Measurements from ENCODE around the gene RALB. TPM values are rescaled to one million over a fixed set of nuclear protein-coding genes. Genes with fewer than 3 reads are reported as not detected.

RALB gene
- total RNA-seq, 1 experiment from 2014 or later, result 17.1 TPM

DNA sequence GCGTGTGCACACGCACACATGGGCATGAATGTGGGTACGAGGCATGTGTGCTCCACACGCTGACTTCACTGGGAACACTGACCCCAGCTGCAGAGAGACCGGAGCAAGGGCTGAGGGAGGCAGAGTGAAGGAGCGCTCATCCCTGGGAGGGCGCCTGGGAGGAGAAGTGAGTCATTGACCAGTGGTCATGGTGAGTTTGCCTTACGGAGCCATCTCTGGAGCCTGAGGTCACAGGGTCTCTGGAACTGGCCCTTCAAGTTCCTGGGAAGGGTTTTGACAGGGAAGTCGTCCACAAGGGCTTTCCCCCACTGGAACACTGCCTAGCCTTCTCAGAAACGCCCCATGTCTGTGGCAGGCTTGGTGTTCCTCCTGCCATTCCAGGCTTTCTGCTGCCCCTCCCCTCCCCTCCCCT lies 15.2 kb upstream of the RALB start (continued):
- TF ChIP-seq, protein P1, sequence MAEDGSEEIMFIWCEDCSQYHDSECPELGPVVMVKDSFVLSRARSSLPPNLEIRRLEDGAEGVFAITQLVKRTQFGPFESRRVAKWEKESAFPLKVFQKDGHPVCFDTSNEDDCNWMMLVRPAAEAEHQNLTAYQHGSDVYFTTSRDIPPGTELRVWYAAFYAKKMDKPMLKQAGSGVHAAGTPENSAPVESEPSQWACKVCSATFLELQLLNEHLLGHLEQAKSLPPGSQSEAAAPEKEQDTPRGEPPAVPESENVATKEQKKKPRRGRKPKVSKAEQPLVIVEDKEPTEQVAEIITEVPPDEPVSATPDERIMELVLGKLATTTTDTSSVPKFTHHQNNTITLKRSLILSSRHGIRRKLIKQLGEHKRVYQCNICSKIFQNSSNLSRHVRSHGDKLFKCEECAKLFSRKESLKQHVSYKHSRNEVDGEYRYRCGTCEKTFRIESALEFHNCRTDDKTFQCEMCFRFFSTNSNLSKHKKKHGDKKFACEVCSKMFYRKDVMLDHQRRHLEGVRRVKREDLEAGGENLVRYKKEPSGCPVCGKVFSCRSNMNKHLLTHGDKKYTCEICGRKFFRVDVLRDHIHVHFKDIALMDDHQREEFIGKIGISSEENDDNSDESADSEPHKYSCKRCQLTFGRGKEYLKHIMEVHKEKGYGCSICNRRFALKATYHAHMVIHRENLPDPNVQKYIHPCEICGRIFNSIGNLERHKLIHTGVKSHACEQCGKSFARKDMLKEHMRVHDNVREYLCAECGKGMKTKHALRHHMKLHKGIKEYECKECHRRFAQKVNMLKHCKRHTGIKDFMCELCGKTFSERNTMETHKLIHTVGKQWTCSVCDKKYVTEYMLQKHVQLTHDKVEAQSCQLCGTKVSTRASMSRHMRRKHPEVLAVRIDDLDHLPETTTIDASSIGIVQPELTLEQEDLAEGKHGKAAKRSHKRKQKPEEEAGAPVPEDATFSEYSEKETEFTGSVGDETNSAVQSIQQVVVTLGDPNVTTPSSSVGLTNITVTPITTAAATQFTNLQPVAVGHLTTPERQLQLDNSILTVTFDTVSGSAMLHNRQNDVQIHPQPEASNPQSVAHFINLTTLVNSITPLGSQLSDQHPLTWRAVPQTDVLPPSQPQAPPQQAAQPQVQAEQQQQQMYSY (CRISPR knock-in tag; IDR thresholded peaks at IDR 0.05), result no peak
- TF ChIP-seq ZNF317 (CRISPR knock-in tag; IDR thresholded peaks at IDR 0.05; ENCODE audit: borderline replicate concordance, low read depth) (no peak), TCF7 (CRISPR knock-in tag; IDR thresholded peaks at IDR 0.05; ENCODE audit: low read depth) (no peak)
- TF ChIP-seq, protein P2, sequence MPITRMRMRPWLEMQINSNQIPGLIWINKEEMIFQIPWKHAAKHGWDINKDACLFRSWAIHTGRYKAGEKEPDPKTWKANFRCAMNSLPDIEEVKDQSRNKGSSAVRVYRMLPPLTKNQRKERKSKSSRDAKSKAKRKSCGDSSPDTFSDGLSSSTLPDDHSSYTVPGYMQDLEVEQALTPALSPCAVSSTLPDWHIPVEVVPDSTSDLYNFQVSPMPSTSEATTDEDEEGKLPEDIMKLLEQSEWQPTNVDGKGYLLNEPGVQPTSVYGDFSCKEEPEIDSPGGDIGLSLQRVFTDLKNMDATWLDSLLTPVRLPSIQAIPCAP (CRISPR knock-in tag; IDR thresholded peaks at IDR 0.05), result no peak

DNA sequence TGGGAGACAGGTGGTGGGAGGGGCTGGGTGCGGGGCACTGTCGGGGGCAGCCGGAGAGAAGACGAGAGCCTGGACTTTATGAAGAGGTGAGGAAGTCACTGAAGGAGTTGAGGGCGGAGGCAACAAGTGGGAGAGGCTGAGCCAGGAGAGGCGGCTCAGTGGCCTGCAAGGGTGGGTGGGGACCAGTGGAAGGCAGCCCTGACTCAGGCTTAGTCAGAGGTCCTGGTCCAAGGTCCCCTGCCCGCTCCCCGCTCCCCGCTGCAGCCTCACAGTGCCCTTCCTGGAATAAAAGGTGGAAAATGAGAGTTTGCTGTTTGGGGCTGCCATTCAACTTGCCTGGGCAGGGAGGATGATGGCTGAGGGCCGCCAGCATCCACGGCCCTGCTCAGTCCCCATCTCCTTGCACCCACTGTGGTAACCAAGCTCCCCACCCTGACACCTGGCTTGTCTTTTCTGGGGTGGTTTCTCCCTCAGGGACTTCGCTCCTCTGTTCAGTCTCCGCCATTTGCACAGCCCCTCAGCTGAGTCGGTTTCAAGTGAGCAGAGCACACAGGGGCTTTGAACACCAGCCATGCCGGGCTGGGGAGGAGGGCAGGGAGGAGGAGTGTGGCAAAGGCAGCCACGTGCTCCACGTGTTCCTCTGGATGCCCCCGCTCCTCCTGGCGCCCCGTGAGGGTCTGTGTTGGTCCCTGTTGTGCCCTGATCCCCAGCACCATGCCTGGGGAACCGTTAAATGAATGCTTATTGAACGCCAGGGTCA lies 13.7 kb upstream of the RALB start:
- H3K27ac Mint-ChIP-seq, result no peak overlapping the region; the same call in 1 of the 2 replicates
- TF ChIP-seq, protein P3, sequence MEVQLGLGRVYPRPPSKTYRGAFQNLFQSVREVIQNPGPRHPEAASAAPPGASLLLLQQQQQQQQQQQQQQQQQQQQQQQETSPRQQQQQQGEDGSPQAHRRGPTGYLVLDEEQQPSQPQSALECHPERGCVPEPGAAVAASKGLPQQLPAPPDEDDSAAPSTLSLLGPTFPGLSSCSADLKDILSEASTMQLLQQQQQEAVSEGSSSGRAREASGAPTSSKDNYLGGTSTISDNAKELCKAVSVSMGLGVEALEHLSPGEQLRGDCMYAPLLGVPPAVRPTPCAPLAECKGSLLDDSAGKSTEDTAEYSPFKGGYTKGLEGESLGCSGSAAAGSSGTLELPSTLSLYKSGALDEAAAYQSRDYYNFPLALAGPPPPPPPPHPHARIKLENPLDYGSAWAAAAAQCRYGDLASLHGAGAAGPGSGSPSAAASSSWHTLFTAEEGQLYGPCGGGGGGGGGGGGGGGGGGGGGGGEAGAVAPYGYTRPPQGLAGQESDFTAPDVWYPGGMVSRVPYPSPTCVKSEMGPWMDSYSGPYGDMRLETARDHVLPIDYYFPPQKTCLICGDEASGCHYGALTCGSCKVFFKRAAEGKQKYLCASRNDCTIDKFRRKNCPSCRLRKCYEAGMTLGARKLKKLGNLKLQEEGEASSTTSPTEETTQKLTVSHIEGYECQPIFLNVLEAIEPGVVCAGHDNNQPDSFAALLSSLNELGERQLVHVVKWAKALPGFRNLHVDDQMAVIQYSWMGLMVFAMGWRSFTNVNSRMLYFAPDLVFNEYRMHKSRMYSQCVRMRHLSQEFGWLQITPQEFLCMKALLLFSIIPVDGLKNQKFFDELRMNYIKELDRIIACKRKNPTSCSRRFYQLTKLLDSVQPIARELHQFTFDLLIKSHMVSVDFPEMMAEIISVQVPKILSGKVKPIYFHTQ (CRISPR knock-in tag; IDR thresholded peaks at IDR 0.05), result no peak
- peak; percentile 69; the same call in 1 of the 2 replicates for TF ChIP-seq ZNF263 (CRISPR knock-in tag; IDR thresholded peaks at IDR 0.05; ENCODE audit: low read depth)
- no peak overlapping the region for H3K4me3 Mint-ChIP-seq
- H3K27me3 Mint-ChIP-seq (ENCODE audit: low read depth), result peaks cover 18% of the 10 kb centered on the region
- peaks cover 23% of the 10 kb centered on the region for H3K4me1 Mint-ChIP-seq
- DNase-seq (ENCODE audit: low spot score), result no peak
- ChIA-PET CTCF (interaction anchor here (1.0 to 1.5 kb wide), 3 partner anchors 14 to 53 kb away, joined by 3 to 4 read pairs (median 3); partner anchors contain the start of gene RALB), POLR2A (no interaction called here)
- ATAC-seq, result no peak; the same call in 1 of the 2 replicates
- H3K36me3 Mint-ChIP-seq, result no peaks in the 10 kb centered on the region
- H3K9me3 Mint-ChIP-seq, result peaks cover 7% of the 10 kb centered on the region

DNA sequence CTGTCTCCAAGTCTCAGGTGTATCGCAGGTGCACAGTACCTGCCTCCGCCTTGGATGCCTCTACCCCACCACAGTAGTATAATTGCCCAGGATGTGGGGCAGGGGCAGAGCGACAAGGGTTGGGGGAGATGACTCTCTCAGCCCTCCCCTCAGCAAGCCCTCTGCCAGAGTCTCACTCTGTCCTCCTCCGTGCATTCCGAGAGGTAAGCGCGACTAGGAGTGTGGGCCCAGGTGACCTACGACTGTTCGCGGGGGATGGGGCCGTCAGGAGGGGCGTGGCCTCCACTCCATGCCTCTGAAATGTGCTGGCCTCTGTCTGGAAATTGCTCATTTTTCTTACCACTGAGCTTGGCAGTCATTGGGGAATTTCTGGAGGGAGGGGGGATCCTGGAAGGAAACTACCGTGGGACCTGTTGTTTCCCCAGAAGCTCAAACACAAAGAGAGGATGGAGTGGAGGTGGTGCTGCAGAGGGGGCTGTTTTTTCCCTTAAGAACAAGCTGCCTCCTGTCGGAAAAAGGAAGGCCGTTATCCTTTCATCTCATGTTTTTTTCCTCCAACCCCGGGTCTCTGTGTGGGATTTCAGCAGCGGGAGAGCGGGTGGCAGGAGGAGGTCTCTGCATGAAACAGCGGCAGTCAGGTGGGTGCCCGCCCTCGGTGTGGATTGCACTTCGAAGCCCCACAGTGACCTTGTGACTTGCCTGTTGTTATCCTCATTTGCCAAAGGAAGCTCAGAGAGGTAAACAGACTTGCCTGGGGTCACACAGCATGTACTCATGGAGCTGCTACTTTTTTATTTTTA lies 13.0 kb upstream of the RALB start:
- Mint-ChIP-seq H3K36me3 (no peaks in the 10 kb centered on the region), H3K4me1 (peaks cover 24% of the 10 kb centered on the region), H3K27ac (no peak overlapping the region), H3K27me3 (ENCODE audit: low read depth) (peaks cover 18% of the 10 kb centered on the region), H3K9me3 (peaks cover 8% of the 10 kb centered on the region), H3K4me3 (no peak overlapping the region)
- CTCF ChIA-PET, result interaction anchor here (0.9 to 1.2 kb wide), 4 partner anchors 13 to 52 kb away, joined by 3 read pairs; partner anchors contain the start of genes RALB and TMEM185B
- TF ChIP-seq, protein P4, sequence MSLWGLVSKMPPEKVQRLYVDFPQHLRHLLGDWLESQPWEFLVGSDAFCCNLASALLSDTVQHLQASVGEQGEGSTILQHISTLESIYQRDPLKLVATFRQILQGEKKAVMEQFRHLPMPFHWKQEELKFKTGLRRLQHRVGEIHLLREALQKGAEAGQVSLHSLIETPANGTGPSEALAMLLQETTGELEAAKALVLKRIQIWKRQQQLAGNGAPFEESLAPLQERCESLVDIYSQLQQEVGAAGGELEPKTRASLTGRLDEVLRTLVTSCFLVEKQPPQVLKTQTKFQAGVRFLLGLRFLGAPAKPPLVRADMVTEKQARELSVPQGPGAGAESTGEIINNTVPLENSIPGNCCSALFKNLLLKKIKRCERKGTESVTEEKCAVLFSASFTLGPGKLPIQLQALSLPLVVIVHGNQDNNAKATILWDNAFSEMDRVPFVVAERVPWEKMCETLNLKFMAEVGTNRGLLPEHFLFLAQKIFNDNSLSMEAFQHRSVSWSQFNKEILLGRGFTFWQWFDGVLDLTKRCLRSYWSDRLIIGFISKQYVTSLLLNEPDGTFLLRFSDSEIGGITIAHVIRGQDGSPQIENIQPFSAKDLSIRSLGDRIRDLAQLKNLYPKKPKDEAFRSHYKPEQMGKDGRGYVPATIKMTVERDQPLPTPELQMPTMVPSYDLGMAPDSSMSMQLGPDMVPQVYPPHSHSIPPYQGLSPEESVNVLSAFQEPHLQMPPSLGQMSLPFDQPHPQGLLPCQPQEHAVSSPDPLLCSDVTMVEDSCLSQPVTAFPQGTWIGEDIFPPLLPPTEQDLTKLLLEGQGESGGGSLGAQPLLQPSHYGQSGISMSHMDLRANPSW (CRISPR knock-in tag; conservative IDR thresholded peaks at IDR 0.05; ENCODE audit: low read depth), result no peak
- TF ChIP-seq GTF2I (CRISPR knock-in tag; conservative IDR thresholded peaks at IDR 0.05) (no peak), SMAD4 (CRISPR knock-in tag; IDR thresholded peaks at IDR 0.05) (no peak)
- POLR2A ChIA-PET, result no interaction called here
- peak; percentile 49 for DNase-seq (ENCODE audit: low spot score)
- ATAC-seq, result peak; percentile 85
